ENCODE data around the gene ADAP1. TPM values are rescaled to one million over a fixed set of nuclear protein-coding genes. Genes with fewer than 3 reads are reported as not detected.

Gene ADAP1
- total and polyA plus RNA-seq, 11 donors = 3.1 to 16.5 (median 12.0) TPM

DNA sequence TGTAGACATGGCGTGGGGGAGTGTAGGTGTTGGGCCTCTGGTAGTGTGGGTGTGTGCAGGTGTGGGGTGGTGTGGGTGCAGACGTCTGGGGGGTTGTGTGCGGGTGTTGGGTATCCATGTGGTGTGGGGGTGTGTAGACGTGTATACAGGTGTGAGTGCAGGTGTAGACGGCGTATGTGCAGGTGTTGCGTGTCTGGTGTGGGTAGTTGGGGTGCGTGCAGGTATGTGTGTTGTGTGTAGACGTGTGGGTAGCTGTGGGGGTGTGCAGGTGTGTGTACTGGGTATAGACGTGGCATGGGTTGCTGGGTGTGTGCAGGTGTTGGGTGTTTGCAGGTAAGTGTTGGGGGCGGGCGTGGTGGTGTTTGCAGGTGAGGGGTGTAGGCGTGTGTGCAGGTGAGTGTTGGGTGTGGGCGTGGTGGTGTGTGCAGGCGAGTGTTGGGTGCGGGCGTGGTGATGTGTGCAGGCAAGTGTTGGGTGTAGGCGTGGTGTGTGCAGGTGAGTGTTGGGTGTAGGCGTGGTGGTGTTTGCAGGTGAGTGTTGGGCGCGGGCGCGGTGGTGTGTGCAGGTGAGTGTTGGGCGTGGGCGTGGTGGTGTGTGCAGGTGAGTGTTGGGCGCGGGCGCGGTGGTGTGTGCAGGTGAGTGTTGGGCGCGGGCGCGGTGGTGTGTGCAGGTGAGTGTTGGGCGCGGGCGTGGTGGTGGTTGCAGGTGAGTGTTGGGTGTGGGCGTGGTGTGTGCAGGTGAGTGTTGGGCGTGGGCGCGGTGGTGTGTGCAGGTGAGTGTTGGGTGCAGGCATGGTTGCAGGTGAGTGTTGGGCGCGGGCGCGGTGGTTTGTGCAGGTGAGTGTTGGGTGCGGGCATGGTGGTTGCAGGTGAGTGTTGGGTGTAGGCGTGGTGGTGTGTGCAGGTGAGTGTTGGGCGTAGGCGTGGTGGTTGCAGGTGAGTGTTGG lies 61.6 kb downstream of the ADAP1 start:
- TF ChIP-seq POLR2A (IDR thresholded peaks at IDR 0.05) = no peak
- TF ChIP-seq, protein P1, sequence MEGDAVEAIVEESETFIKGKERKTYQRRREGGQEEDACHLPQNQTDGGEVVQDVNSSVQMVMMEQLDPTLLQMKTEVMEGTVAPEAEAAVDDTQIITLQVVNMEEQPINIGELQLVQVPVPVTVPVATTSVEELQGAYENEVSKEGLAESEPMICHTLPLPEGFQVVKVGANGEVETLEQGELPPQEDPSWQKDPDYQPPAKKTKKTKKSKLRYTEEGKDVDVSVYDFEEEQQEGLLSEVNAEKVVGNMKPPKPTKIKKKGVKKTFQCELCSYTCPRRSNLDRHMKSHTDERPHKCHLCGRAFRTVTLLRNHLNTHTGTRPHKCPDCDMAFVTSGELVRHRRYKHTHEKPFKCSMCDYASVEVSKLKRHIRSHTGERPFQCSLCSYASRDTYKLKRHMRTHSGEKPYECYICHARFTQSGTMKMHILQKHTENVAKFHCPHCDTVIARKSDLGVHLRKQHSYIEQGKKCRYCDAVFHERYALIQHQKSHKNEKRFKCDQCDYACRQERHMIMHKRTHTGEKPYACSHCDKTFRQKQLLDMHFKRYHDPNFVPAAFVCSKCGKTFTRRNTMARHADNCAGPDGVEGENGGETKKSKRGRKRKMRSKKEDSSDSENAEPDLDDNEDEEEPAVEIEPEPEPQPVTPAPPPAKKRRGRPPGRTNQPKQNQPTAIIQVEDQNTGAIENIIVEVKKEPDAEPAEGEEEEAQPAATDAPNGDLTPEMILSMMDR (IDR thresholded peaks at IDR 0.05) = no peak
- Histone ChIP-seq H3K4me3 (no peak overlapping the region), H3K4me1 (peaks cover 0 to 8% (median 5%) of the 10 kb centered on the region in 12 donors), H3K36me3 (peaks cover 0 to 79% (median 70%) of the 10 kb centered on the region in 9 donors), H3K27ac (no peak overlapping the region), H3K27me3 (no peaks in the 10 kb centered on the region), H3K9me3 (no peaks in the 10 kb centered on the region)
- intact Hi-C loops (cut with DNase I) = no loop called here
- ATAC-seq (no peak), DNase-seq (peak in 1 of 5 donors; percentile 44)
- WGBS, 4 donors = 92 to 99% (median 97%) methylated on average over 48 of the region's 48 CpGs

DNA sequence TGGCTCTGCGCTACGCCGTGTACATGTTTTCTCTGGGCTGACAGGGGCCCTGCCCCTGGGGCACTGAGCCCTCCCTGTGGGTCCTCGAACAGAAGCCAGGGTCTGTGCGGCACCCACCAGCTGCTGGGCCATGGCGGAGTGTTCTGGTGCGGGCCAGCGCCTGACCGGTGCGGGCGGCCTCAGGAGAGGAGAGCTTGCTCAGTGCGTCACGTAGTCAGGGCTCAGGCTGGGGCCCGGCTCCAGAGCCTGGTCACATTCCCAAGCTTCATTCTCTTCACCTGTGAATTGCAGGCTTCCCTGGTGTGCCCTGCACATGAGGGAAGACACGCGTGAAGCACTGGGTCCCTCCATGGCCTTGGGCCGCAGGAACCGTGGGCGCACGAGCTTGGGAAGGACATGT lies 62.7 kb downstream of the ADAP1 start:
- intact Hi-C loops (cut with DNase I) = no loop called here
- H3K27me3 ChIP-seq = no peaks in the 10 kb centered on the region
- ATAC-seq = no peak
- no peak overlapping the region for H3K4me3 ChIP-seq
- H3K9me3 ChIP-seq = no peaks in the 10 kb centered on the region
- peaks cover 0 to 10% (median 4%) of the 10 kb centered on the region in 12 donors for H3K4me1 ChIP-seq
- 94 to 97% (median 96%) methylated on average over 16 to 20 of the region's 20 CpGs for WGBS, 4 donors
- TF ChIP-seq, protein P1 (IDR thresholded peaks at IDR 0.05) = no peak
- TF ChIP-seq POLR2A (IDR thresholded peaks at IDR 0.05) = no peak
- H3K27ac ChIP-seq = no peak overlapping the region
- H3K36me3 ChIP-seq = peaks cover 0 to 85% (median 77%) of the 10 kb centered on the region in 9 donors
- DNase-seq = peak in 1 of 5 donors; percentile 42

DNA sequence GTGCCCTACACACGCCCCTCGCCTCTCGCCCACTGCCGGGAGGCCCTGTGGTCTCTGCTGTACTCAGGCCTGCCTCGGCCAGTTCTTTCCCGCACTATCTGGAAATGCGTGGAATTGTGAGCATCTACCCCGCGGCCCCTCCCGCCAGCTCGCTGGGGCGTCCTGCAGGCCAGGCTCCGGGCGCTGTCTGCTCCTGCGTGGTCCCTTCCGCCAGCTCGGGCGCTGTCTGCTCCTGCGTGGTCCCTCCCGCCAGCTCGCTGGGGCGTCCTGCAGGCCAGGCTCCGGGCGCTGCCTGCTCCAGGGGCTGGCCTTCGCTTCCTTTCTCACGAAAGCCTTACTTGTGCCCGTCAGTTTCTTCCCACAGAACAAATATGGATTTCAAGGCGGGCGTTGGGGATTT lies 63.2 kb downstream of the ADAP1 start:
- Histone ChIP-seq H3K36me3 (peaks cover 0 to 85% (median 76%) of the 10 kb centered on the region in 9 donors), H3K9me3 (no peaks in the 10 kb centered on the region), H3K27ac (no peak overlapping the region), H3K4me3 (no peak overlapping the region), H3K27me3 (no peaks in the 10 kb centered on the region), H3K4me1 (peaks cover 0 to 15% (median 5%) of the 10 kb centered on the region in 12 donors)
- ATAC-seq = no peak
- intact Hi-C loops (cut with DNase I) = no loop called here
- DNase-seq = peak in 1 of 5 donors; percentile 58
- TF ChIP-seq, protein P1 (IDR thresholded peaks at IDR 0.05) = no peak
- no peak for TF ChIP-seq POLR2A (IDR thresholded peaks at IDR 0.05)
- 92 to 95% (median 93%) methylated on average over 29 of the region's 29 CpGs for WGBS, 4 donors

DNA sequence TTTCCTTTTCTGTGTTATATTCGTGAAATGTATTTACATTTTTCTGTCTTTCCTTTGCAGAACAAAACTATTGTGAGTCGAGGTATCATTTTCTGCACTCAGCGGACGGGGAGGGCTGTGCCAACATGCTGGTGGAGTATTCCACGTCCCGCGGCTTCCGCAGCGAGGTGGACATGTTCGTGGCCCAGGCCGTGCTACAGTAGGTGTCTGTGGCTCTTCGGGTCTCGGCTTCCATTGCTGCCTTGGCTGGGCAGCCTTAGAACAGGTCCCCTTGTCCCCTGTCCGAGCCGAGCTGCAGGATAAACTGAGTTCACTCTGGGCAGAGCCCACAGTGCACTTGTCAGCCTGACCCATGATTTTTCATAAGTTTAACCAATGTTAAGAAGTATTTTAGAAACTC lies 63.6 kb downstream of the ADAP1 start:
- Histone ChIP-seq H3K4me1 (peaks cover 0 to 19% (median 7%) of the 10 kb centered on the region in 12 donors), H3K9me3 (no peaks in the 10 kb centered on the region), H3K27me3 (no peaks in the 10 kb centered on the region), H3K27ac (no peak overlapping the region), H3K4me3 (no peak overlapping the region), H3K36me3 (peaks cover 0 to 84% (median 75%) of the 10 kb centered on the region in 9 donors)
- intact Hi-C loops (cut with DNase I) = no loop called here
- TF ChIP-seq, protein P1 (IDR thresholded peaks at IDR 0.05) = no peak
- no peak for TF ChIP-seq POLR2A (IDR thresholded peaks at IDR 0.05)
- ATAC-seq = no peak
- 94 to 95% (median 94%) methylated on average over 15 of the region's 15 CpGs for WGBS, 4 donors
- DNase-seq = peak in 1 of 5 donors; percentile 15

Data from heart left ventricle (tissue), 16 donors.